Panc1 (cell line): ENCODE results near the gene KRTAP19-3.

Experiments
- POLR2AphosphoS5 ChIP-seq: IDR thresholded peaks from 2 replicates; pipeline ENCODE4 v1.6.1; 2012; ENCODE audit warnings: mild to moderate bottlenecking, low read depth, low read length, moderate library complexity
- SIN3A ChIP-seq: IDR thresholded peaks from 2 replicates; pipeline ENCODE4 v1.6.1; 2012; ENCODE audit warnings: low read depth, mild to moderate bottlenecking, low read length, moderate library complexity, borderline replicate concordance; ENCODE audit not compliant: insufficient read depth
- TF ChIP-seq, protein P1 (sequence below): fragments of 450-650 bp; IDR thresholded peaks from 2 replicates; pipeline ENCODE4 v1.5.1; 2017; ENCODE audit warnings: mild to moderate bottlenecking
- TF ChIP-seq, protein P2 (sequence below), 2 experiments: IDR thresholded peaks; 2 replicates each; pipeline ENCODE4 v1.6.1; 2011 to 2012; ENCODE audit warnings: low read depth in 2 of 2, control low read depth in 1 of 2, low read length in 1 of 2, mild to moderate bottlenecking in 1 of 2, moderate library complexity in 1 of 2; ENCODE audit not compliant: insufficient read depth in 1 of 2

DNA sequence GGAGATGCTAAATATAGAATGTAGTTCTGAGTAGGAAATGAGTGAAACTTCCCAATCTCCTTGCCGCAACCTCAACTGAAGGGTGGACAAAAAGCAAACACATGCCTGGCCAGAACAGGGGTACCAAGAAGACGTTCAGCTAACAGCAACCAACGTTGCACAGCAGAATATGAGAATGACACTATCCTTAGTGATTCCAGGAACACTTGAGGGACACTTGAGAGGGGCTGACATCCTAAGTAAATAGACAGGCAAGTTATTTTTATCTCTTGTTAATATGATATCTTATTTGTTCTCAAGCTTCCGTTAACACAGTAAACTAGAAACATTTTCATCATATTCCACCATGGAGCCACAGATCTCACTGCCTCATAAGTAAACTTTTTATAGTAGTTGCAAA lies 12.6 kb downstream of the KRTAP19-3 start:
- TF ChIP-seq SIN3A (no peak), POLR2AphosphoS5 (no peak)
- TF ChIP-seq, protein P1, sequence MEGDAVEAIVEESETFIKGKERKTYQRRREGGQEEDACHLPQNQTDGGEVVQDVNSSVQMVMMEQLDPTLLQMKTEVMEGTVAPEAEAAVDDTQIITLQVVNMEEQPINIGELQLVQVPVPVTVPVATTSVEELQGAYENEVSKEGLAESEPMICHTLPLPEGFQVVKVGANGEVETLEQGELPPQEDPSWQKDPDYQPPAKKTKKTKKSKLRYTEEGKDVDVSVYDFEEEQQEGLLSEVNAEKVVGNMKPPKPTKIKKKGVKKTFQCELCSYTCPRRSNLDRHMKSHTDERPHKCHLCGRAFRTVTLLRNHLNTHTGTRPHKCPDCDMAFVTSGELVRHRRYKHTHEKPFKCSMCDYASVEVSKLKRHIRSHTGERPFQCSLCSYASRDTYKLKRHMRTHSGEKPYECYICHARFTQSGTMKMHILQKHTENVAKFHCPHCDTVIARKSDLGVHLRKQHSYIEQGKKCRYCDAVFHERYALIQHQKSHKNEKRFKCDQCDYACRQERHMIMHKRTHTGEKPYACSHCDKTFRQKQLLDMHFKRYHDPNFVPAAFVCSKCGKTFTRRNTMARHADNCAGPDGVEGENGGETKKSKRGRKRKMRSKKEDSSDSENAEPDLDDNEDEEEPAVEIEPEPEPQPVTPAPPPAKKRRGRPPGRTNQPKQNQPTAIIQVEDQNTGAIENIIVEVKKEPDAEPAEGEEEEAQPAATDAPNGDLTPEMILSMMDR, result no peak
- TF ChIP-seq, protein P2, sequence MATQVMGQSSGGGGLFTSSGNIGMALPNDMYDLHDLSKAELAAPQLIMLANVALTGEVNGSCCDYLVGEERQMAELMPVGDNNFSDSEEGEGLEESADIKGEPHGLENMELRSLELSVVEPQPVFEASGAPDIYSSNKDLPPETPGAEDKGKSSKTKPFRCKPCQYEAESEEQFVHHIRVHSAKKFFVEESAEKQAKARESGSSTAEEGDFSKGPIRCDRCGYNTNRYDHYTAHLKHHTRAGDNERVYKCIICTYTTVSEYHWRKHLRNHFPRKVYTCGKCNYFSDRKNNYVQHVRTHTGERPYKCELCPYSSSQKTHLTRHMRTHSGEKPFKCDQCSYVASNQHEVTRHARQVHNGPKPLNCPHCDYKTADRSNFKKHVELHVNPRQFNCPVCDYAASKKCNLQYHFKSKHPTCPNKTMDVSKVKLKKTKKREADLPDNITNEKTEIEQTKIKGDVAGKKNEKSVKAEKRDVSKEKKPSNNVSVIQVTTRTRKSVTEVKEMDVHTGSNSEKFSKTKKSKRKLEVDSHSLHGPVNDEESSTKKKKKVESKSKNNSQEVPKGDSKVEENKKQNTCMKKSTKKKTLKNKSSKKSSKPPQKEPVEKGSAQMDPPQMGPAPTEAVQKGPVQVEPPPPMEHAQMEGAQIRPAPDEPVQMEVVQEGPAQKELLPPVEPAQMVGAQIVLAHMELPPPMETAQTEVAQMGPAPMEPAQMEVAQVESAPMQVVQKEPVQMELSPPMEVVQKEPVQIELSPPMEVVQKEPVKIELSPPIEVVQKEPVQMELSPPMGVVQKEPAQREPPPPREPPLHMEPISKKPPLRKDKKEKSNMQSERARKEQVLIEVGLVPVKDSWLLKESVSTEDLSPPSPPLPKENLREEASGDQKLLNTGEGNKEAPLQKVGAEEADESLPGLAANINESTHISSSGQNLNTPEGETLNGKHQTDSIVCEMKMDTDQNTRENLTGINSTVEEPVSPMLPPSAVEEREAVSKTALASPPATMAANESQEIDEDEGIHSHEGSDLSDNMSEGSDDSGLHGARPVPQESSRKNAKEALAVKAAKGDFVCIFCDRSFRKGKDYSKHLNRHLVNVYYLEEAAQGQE (IDR thresholded peaks at IDR 0.05; ENCODE audit: insufficient read depth in 1 of 2, low read depth in 2 of 2, low read length in 1 of 2), result no peak
